AG09319 (cell line): ENCODE data around the gene MCUB.

ENCODE experiments used
- DNase-seq: peaks from one replicate; pipeline ENCODE4 v3.0.0-alpha.2; 2010; ENCODE audit warnings: low read depth; ENCODE audit errors: extremely low read depth
- TF ChIP-seq, protein P1 (sequence below): IDR thresholded peaks from 2 replicates; pipeline ENCODE4 v1.5.1; 2011; ENCODE audit warnings: low read depth, mild to moderate bottlenecking, inconsistent platforms, low read length, moderate library complexity

The MCUB gene

DNA sequence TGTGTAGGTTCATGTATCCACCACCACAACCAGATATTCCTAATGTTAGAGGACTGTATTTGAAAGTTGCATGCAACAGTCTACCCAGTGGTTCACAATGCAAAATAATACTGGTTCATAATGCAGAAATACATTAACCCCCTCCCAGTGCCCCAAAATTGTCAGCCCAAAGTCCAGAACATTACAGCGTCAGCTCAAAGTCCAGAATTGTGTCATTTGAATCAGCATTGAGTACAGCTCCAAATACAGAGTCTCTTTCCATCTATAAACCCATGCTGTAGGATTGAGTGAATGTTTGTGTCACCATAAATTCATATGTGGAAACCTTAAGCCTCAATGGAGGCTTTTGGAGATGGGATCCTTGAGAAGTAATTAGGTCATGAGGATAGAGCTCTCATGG, 54.0 kb downstream of the MCUB start:
- TF ChIP-seq, protein P1, sequence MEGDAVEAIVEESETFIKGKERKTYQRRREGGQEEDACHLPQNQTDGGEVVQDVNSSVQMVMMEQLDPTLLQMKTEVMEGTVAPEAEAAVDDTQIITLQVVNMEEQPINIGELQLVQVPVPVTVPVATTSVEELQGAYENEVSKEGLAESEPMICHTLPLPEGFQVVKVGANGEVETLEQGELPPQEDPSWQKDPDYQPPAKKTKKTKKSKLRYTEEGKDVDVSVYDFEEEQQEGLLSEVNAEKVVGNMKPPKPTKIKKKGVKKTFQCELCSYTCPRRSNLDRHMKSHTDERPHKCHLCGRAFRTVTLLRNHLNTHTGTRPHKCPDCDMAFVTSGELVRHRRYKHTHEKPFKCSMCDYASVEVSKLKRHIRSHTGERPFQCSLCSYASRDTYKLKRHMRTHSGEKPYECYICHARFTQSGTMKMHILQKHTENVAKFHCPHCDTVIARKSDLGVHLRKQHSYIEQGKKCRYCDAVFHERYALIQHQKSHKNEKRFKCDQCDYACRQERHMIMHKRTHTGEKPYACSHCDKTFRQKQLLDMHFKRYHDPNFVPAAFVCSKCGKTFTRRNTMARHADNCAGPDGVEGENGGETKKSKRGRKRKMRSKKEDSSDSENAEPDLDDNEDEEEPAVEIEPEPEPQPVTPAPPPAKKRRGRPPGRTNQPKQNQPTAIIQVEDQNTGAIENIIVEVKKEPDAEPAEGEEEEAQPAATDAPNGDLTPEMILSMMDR = no peak
- DNase-seq = no peak

DNA sequence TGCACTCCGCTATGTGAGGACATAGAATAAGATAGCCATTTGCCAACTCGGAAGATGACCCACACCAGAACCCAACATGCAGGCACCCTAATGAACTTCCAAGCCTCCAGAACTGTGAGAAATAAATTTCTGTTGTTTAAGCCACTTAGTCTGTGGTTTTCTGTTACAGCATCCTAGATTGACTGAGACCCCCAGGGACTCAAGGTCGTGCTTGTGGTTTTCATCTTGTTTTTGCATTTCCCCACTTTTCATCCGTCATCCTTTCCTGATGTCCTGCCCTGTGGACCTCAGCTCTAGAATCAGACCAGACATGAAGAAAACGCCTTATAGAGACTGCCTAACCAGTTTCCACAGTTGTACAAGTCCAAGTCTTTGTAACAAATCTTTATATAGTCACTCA, 54.4 kb downstream of the MCUB start:
- DNase-seq = no peak
- TF ChIP-seq, protein P1 = no peak

DNA sequence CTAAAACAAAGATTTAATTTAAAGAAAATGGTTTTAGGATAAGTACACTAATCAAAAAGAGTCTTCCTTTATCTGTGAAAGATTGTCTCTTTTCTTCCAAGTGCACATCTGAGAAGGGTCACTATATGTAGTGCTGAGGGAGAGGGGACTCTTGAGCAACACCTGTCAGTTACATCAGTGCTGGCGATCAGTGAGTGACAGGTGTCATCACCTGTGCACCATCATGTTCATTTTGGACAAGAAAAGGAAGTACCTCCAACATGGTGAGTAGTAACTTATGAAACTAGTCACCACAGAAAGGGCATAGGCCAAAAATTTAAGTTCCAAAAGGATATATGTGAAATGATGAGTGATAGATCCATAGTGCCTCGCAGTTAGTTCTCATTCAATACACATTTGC, 55.7 kb downstream of the MCUB start:
- DNase-seq = no peak
- TF ChIP-seq, protein P1 = no peak

GRCh38 chr4:109616243-109616642, 56.2 kb downstream of the MCUB start:
- DNase-seq = no peak
- TF ChIP-seq, protein P1 = no peak

- DNase-seq = no peak
Measured at GRCh38 chr4:109622626-109623025, 62.6 kb downstream of the MCUB start.

DNA sequence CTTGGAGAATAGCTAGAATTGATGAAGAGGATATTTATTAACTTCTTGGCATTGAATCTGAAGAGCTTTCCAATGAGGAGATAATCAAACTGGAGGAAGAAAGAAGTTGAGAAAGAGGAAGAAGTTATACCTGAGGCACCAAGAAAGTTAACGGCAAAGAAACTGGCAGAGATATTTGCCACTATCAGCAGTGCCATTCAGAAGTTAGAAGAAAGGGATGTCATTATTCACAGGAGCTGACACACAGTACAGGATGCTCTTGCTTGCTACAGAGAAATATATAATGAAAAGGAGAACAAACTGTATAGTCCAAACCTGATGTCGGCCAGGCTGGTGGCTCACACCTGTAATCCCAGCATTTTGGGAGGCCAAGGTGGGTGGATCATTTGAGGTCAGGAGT, 64.5 kb downstream of the MCUB start:
- TF ChIP-seq, protein P1 = no peak
- no peak for DNase-seq

More at GRCh38 chr4:109622626-109623025, 62.6 kb downstream of the MCUB start:
- TF ChIP-seq, protein P1 = no peak

GRCh38 chr4:109627361-109627760, 67.3 kb downstream of the MCUB start:
- TF ChIP-seq, protein P1 = no peak
- DNase-seq = no peak

DNA sequence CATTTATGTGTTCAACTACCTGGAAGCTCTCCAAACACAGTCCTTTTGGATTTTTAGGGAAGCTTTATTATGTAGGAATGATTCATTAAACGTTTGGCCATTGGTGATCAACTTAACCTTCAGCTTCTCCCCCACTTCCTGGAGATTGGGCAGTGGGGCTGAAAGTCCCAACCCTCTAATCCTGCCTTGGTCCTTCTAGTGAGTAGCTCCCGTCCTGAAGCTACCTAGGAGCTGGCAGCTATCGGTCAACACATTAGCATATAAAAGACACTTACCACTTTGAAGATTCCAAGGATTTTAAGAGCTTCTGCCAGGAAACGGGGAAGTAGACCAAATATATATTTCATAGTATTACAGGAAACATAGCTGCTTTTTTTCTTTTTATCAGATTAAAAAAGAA, 69.7 kb downstream of the MCUB start:
- TF ChIP-seq, protein P1 = no peak
- DNase-seq = no peak
